Endodermal cell (in vitro differentiated cells): ENCODE measurements around the gene DPEP3. TPM values are rescaled to one million over a fixed set of nuclear protein-coding genes. Genes with fewer than 3 reads are reported as not detected.

Source experiments
- DNase-seq: peaks from one replicate; pipeline ENCODE4 v3.0.0-alpha.2; 2017
- H3K27ac ChIP-seq: 2 replicates; pipeline ENCODE4 v1.5.1; 2013; ENCODE audit warnings: mild to moderate bottlenecking, low read depth, low read length, moderate library complexity
- H3K27me3 ChIP-seq: 2 replicates; pipeline ENCODE4 v1.6.1; 2013; ENCODE audit warnings: mild to moderate bottlenecking, low read length, moderate library complexity; ENCODE audit not compliant: insufficient read depth, control insufficient read depth, poor library complexity, severe bottlenecking
- H3K36me3 ChIP-seq: 2 replicates; pipeline ENCODE4 v1.7.0; 2013; ENCODE audit warnings: mild to moderate bottlenecking, low read length, moderate library complexity; ENCODE audit not compliant: control insufficient read depth, insufficient read depth
- H3K4me1 ChIP-seq: one replicate; pipeline ENCODE4 v1.7.0; 2013; ENCODE audit warnings: low read length; ENCODE audit not compliant: control insufficient read depth, insufficient read depth
- H3K4me3 ChIP-seq: 2 replicates; pipeline ENCODE4 v1.5.1; 2013; ENCODE audit warnings: mild to moderate bottlenecking, low read length, moderate library complexity
- H3K9ac ChIP-seq: 2 replicates; pipeline ENCODE4 v1.6.1; 2013; ENCODE audit warnings: mild to moderate bottlenecking, low read length, moderate library complexity; ENCODE audit not compliant: poor library complexity, severe bottlenecking; ENCODE audit errors: extremely low read depth
- H3K9me3 ChIP-seq: 2 replicates; pipeline ENCODE4 v1.6.1; 2013; ENCODE audit warnings: mild to moderate bottlenecking, low read length, moderate library complexity; ENCODE audit not compliant: control insufficient read depth
- H3K27ac Mint-ChIP-seq: 2 replicates; pipeline ENCODE4 v1.8.0; 2020; ENCODE audit warnings: mixed read lengths
- H3K27me3 Mint-ChIP-seq: 2 replicates; pipeline ENCODE4 v1.8.0; 2021; ENCODE audit warnings: mild to moderate bottlenecking, mixed read lengths; ENCODE audit not compliant: insufficient read depth
- H3K36me3 Mint-ChIP-seq: 2 replicates; pipeline ENCODE4 v1.8.0; 2020; ENCODE audit warnings: low read depth, mixed read lengths
- H3K4me1 Mint-ChIP-seq: 2 replicates; pipeline ENCODE4 v1.8.0; 2020; ENCODE audit warnings: mixed read lengths
- H3K4me3 Mint-ChIP-seq: 2 replicates; pipeline ENCODE4 v1.8.0; 2020; ENCODE audit warnings: mild to moderate bottlenecking, moderate library complexity, mixed read lengths
- H3K9me3 Mint-ChIP-seq: 2 replicates; pipeline ENCODE4 v1.8.0; 2020; ENCODE audit warnings: mild to moderate bottlenecking, mixed read lengths
- CTCF ChIP-seq: fragments of 200-600 bp; sonication (generic); conservative IDR thresholded peaks from 2 replicates; pipeline ENCODE4 v1.5.0; 2021; ENCODE audit warnings: antibody characterized with exemption, mild to moderate bottlenecking
- WGBS, 2 experiments: methylation state at CpG; one replicate each; pipeline versions ENCODE4 v1.1.5 to v1.1.7; 2013; ENCODE audit warnings: missing lambda C conversion rate in 2 of 2, mixed read lengths in 1 of 2; ENCODE audit not compliant: insufficient coverage in 1 of 2, insufficient read length in 1 of 2; 5-methylcytosine and 5-hydroxymethylcytosine counted together
- total RNA-seq, 2 donors: library from RNA; stranded (reverse); fragmentation: NEBNext Ultra II Directional in 1 of 2; extraction: Animal tissue kit (Norgen Biotek cat#: 25700) in 1 of 2; gene quantifications; 2 replicates in 1 of 2; 3 replicates in 1 of 2; pipeline ENCODE4 v1.2.1, GENCODE V29; 2021

DPEP3 gene
- total RNA-seq, 2 donors from 2014 or later: 2.9 to 3.5 TPM

DNA sequence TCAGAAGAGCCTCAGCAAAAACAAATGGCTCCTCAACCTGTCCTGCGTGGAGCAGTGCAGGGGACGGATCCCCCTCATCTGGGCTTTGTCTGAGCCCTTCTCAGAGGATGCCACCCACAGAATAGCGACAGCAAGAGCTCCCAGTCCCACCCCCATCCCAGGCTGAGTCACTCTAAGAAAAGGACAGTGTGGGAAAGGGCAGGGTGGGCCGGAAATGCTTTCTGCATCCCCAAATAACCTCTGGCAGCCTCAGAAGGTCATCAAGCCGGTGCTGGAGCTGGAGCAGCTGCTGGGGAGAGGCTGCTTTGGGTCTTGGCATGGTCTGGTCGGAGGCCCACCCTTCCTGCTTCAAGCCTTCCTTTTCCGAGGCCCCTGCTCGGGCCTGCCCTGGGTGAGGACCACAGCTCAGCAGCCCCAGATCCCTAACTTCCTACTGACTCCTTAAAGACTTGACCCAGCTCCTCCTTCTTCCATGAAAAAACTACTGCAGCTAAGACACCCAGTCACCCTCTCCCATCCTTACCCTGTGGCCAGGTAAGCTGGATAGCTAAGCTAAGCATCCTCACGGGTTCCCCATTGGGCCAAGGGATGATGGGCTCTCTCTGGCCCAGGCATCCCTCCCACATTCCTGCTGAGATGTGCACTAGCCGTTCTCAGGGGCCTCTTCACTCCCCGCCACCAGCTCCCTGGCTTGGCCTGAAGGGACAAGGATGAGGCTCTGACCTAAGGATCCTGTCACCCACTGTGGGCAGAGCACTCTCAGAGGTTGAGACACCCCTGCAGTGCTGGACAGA lies 20.6 kb downstream of the DPEP3 start:
- no peak for DNase-seq
- Histone ChIP-seq H3K4me1 (peaks cover 3% of the 10 kb centered on the region), H3K27me3 (no peaks in the 10 kb centered on the region), H3K36me3 (peaks cover 69% of the 10 kb centered on the region), H3K9ac (no peak overlapping the region), H3K4me3 (no peak overlapping the region), H3K27ac (no peak overlapping the region), H3K9me3 (no peaks in the 10 kb centered on the region)
- Mint-ChIP-seq H3K27ac (no peak overlapping the region), H3K9me3 (no peaks in the 10 kb centered on the region), H3K27me3 (no peaks in the 10 kb centered on the region), H3K4me3 (no peak overlapping the region), H3K4me1 (peaks cover under 1% of the 10 kb centered on the region), H3K36me3 (peaks cover 47% of the 10 kb centered on the region)
- no peak for TF ChIP-seq CTCF
- WGBS, 2 experiments: 88 to 95% methylated on average over 7 to 11 of the region's 11 CpGs

DNA sequence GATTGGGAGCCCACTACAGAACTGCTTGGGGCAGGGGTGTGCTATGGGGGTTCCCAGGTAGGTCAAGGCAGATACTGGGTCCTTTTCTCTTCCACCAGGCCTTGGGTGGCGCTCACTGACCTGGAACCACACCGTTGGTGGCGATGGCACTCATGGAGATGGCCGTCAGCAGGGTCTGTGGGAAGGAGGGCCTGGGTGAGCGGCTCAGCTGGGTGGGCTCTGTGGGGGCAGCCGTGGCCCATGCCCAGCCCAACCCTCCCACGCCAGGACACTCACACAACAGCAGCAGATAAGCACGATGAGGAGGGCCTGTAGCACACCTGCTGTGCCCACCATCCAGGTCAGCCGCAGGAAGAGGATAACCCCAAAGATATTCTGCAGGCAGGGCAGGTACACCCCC lies 22.7 kb downstream of the DPEP3 start:
- peaks cover 71% of the 10 kb centered on the region for H3K36me3 ChIP-seq
- WGBS, 2 experiments: 95 to 98% methylated on average over 9 of the region's 9 CpGs
- H3K36me3 Mint-ChIP-seq: peaks cover 50% of the 10 kb centered on the region
- no peak overlapping the region for H3K27ac ChIP-seq
- H3K27me3 ChIP-seq: no peaks in the 10 kb centered on the region
- DNase-seq: no peak
- no peak overlapping the region for H3K4me3 ChIP-seq
- TF ChIP-seq CTCF: no peak
- H3K4me3 Mint-ChIP-seq: no peak overlapping the region
- H3K4me1 ChIP-seq: no peaks in the 10 kb centered on the region
- H3K27me3 Mint-ChIP-seq: no peaks in the 10 kb centered on the region
- H3K9me3 ChIP-seq: no peaks in the 10 kb centered on the region
- no peaks in the 10 kb centered on the region for H3K4me1 Mint-ChIP-seq
- H3K9ac ChIP-seq: no peak overlapping the region
- no peaks in the 10 kb centered on the region for H3K9me3 Mint-ChIP-seq
- H3K27ac Mint-ChIP-seq: no peak overlapping the region

- H3K9me3 Mint-ChIP-seq: no peaks in the 10 kb centered on the region
- Histone ChIP-seq H3K4me3 (no peak overlapping the region), H3K36me3 (peaks cover 46% of the 10 kb centered on the region), H3K9ac (no peak overlapping the region), H3K4me1 (no peaks in the 10 kb centered on the region), H3K27me3 (no peaks in the 10 kb centered on the region), H3K9me3 (no peaks in the 10 kb centered on the region), H3K27ac (no peak overlapping the region)
- no peak overlapping the region for H3K27ac Mint-ChIP-seq
- peaks cover 41% of the 10 kb centered on the region for H3K36me3 Mint-ChIP-seq
- no peak overlapping the region for H3K4me3 Mint-ChIP-seq
- WGBS, 2 experiments: 93 to 95% methylated on average over 10 of the region's 10 CpGs
- no peaks in the 10 kb centered on the region for H3K27me3 Mint-ChIP-seq
- no peak for TF ChIP-seq CTCF
- H3K4me1 Mint-ChIP-seq: no peaks in the 10 kb centered on the region
- DNase-seq: no peak
Measured at GRCh38 chr16:67954421-67955196, 25.7 kb downstream of the DPEP3 start.
